ENCODE results near the gene BUD13.

BUD13 gene

GRCh38 chr11:116742104-116742503 lies 30.7 kb downstream of the BUD13 start:
- no peak for DNase-seq

- DNase-seq, result no peak
Measured at GRCh38 chr11:116740741-116741140, 32.0 kb downstream of the BUD13 start.

GRCh38 chr11:116738975-116739374 lies 33.8 kb downstream of the BUD13 start:
- no peak for DNase-seq

- no peak for DNase-seq
Measured at GRCh38 chr11:116736763-116737162, 36.0 kb downstream of the BUD13 start.

GRCh38 chr11:116733969-116734508 lies 38.7 kb downstream of the BUD13 start:
- no peak for DNase-seq

GRCh38 chr11:116733043-116733755 lies 39.6 kb downstream of the BUD13 start:
- no peak for DNase-seq

- DNase-seq, result peak; percentile 73
Measured at GRCh38 chr11:116732271-116733042, 40.3 kb downstream of the BUD13 start.

- no peak for DNase-seq
Measured at GRCh38 chr11:116731821-116732220, 41.0 kb downstream of the BUD13 start.

- DNase-seq, result no peak
Measured at GRCh38 chr11:116731097-116731761, 41.6 kb downstream of the BUD13 start.

- no peak for DNase-seq
Measured at GRCh38 chr11:116730601-116731000, 42.2 kb downstream of the BUD13 start.

GRCh38 chr11:116730241-116730561 lies 42.6 kb downstream of the BUD13 start:
- no peak for DNase-seq

- DNase-seq, result no peak
Measured at GRCh38 chr11:116729501-116730240, 43.1 kb downstream of the BUD13 start.

- no peak for DNase-seq
Measured at GRCh38 chr11:116727990-116728389, 44.8 kb downstream of the BUD13 start.

GRCh38 chr11:116725434-116726221 lies 47.2 kb downstream of the BUD13 start:
- DNase-seq, result no peak

- no peak for DNase-seq
Measured at GRCh38 chr11:116724813-116725212, 48.0 kb downstream of the BUD13 start.

- DNase-seq, result no peak
Measured at GRCh38 chr11:116723511-116723910, 49.3 kb downstream of the BUD13 start.

- DNase-seq, result no peak
Measured at GRCh38 chr11:116721988-116722387, 50.8 kb downstream of the BUD13 start.

GRCh38 chr11:116720895-116721294 lies 51.9 kb downstream of the BUD13 start:
- no peak for DNase-seq

GRCh38 chr11:116718955-116719501 lies 53.8 kb downstream of the BUD13 start:
- no peak for DNase-seq

- no peak for DNase-seq
Measured at GRCh38 chr11:116716621-116717020, 56.2 kb downstream of the BUD13 start.

GRCh38 chr11:116715383-116715782 lies 57.4 kb downstream of the BUD13 start:
- no peak for DNase-seq

- DNase-seq, result no peak
Measured at GRCh38 chr11:116714902-116715301, 57.9 kb downstream of the BUD13 start.

All from KG1 (cell line).